ENCODE results near the gene PPM1H. TPM values are rescaled to one million over a fixed set of nuclear protein-coding genes. Genes with fewer than 3 reads are reported as not detected.

Gene PPM1H
- total and polyA plus RNA-seq, 2 of the 8 experiments (the other 6 are each of a cell fraction or from before 2014, with no cell fraction given), result 16.4 to 36.1 TPM

- TF ChIP-seq CBX8 (IDR thresholded peaks at IDR 0.05; ENCODE audit: borderline replicate concordance, low read depth, low read length) (no peak), MAFK (IDR thresholded peaks at IDR 0.05; ENCODE audit: low read depth, low read length) (no peak), HDAC2 (IDR thresholded peaks at IDR 0.05; ENCODE audit: borderline replicate concordance in 1 of 2, low read depth in 2 of 2, low read length in 2 of 2) (no peak), MAX (IDR thresholded peaks at IDR 0.05) (no peak), CHD2 (IDR thresholded peaks at IDR 0.05; ENCODE audit: low read length) (no peak), ZNF274 (IDR thresholded peaks at IDR 0.05; ENCODE audit: borderline replicate concordance, extremely low read depth, low read length) (no peak), NANOG (IDR thresholded peaks at IDR 0.05; ENCODE audit: insufficient read depth, low read depth, low read length, poor library complexity, severe bottlenecking) (no peak), EGR1 (IDR thresholded peaks at IDR 0.05; ENCODE audit: borderline replicate concordance, low read depth, low read length) (no peak), RFX5 (IDR thresholded peaks at IDR 0.05; ENCODE audit: borderline replicate concordance, low read depth, low read length) (no peak), RNF2 (IDR thresholded peaks at IDR 0.05; ENCODE audit: borderline replicate concordance, low read depth, low read length, missing control alignments, poor library complexity, severe bottlenecking) (no peak)
These were observed 165.8 kb downstream of the PPM1H start (continued) for GRCh38 chr12:62769076-62769619.
